Spleen (tissue), 11 donors: ENCODE data around the gene SETBP1. TPM values are rescaled to one million over a fixed set of nuclear protein-coding genes. Genes with fewer than 3 reads are reported as not detected.

ENCODE experiments used
- DNase-seq: peaks from one replicate; pipeline ENCODE4 v3.0.0-alpha.2; 2020
- H3K27ac ChIP-seq, 8 donors: fragments of 200-600 bp; sonication (generic) in 7 of 8; 1 replicate in 4 of 8; 2 replicates in 4 of 8; pipeline versions ENCODE4 v1.5.0 to v1.8.0; 2016 to 2021; ENCODE audit warnings: inconsistent platforms in 4 of 8, mild to moderate bottlenecking in 4 of 8, moderate library complexity in 1 of 8
- H3K27me3 ChIP-seq, 7 donors: fragments of 200-600 bp; sonication (generic) in 6 of 7; replicated peaks in 1 of 7; 1 replicate in 4 of 7; 2 replicates in 3 of 7; pipeline versions ENCODE4 v1.5.0 to v1.8.0; 2016 to 2021; ENCODE audit warnings: inconsistent platforms in 3 of 7, mild to moderate bottlenecking in 1 of 7
- H3K36me3 ChIP-seq, 6 donors: fragments of 200-600 bp; sonication (generic) in 5 of 6; 1 replicate in 4 of 6; 2 replicates in 2 of 6; pipeline versions ENCODE4 v1.5.0 to v1.8.0; 2016 to 2021; ENCODE audit warnings: inconsistent platforms in 2 of 6
- H3K4me1 ChIP-seq, 6 donors: fragments of 200-600 bp; sonication (generic) in 5 of 6; 1 replicate in 3 of 6; 2 replicates in 3 of 6; pipeline versions ENCODE4 v1.5.0 to v1.8.0; 2016 to 2021; ENCODE audit warnings: inconsistent platforms in 3 of 6
- H3K4me3 ChIP-seq, 8 donors: fragments of 200-600 bp; sonication (generic) in 7 of 8; 1 replicate in 4 of 8; 2 replicates in 4 of 8; pipeline versions ENCODE4 v1.5.0 to v1.8.0; 2016 to 2021; ENCODE audit warnings: inconsistent platforms in 4 of 8, mild to moderate bottlenecking in 4 of 8, moderate library complexity in 2 of 8
- H3K9me3 ChIP-seq, 8 donors: fragments of 200-600 bp; sonication (generic) in 7 of 8; 1 replicate in 4 of 8; 2 replicates in 4 of 8; pipeline versions ENCODE4 v1.5.0 to v1.8.0; 2016 to 2021; ENCODE audit warnings: inconsistent platforms in 4 of 8
- POLR2A ChIP-seq, 3 donors: fragments of 450-650 bp; IDR thresholded peaks; one replicate each; pipeline ENCODE4 v1.5.1; 2017; ENCODE audit warnings: antibody characterized with exemption in 3 of 3, mild to moderate bottlenecking in 1 of 3
- POLR2AphosphoS5 ChIP-seq, 3 donors: sonication (generic); formaldehyde crosslinking; IDR thresholded peaks; one replicate each; pipeline ENCODE4 v1.5.1; 2017; ENCODE audit warnings: antibody characterized with exemption in 3 of 3
- WGBS, 5 donors: extraction: QIAGEN DNeasy Blood & Tissue Kit in 3 of 5; methylation state at CpG; one replicate each; pipeline versions ENCODE4 v1.1.5 to v1.1.7; 2013 to 2018; 5-methylcytosine and 5-hydroxymethylcytosine counted together
- intact Hi-C: fragments of 100-400 bp; cut with DNase I; formaldehyde crosslinking; loops from one replicate; pipeline ENCODE4 v1.15.0; 2023; ENCODE audit warnings: low total_unique reads
- polyA plus RNA-seq, 3 donors: library from polyadenylated mRNA; stranded (reverse); fragments of 200-250 nt; gene quantifications; one replicate each; pipeline ENCODE4 v1.2.1, GENCODE V29; 2013
- total RNA-seq, 7 donors: library from RNA; depleted of rRNA in 3 of 7; stranded (reverse); fragments of >200 nt in 3 of 7; fragmentation: NEBNext Ultra II Directional in 4 of 7; extraction: Animal tissue kit (Norgen Biotek cat#: 25700) in 4 of 7; gene quantifications; one replicate each; pipeline versions ENCODE4 v1.1.0 to v1.2.1, GENCODE V29; 2016 to 2021
- TF ChIP-seq, protein P1 (sequence below), 11 experiments: fragments of 200-600 bp in 7 of 11; fragments of 450-650 bp in 4 of 11; sonication (generic) in 4 of 11; IDR thresholded peaks in 8 of 11; conservative IDR thresholded peaks in 3 of 11; 1 replicate in 7 of 11; 2 replicates in 4 of 11; pipeline versions ENCODE4 v1.4.0 to v1.8.0; 2016 to 2021; ENCODE audit warnings: antibody characterized with exemption in 11 of 11, inconsistent platforms in 4 of 11, mild to moderate bottlenecking in 1 of 11
- donor health status: healthy with polysubstance abuse.
- donor health status: DM: no; HTN: no; CAD: no; lungs with moderate emphysema.
- donor health status: DM: no; HTN: no; CAD: no.
- donor health status: Bipolar disorder and iron deficiency.
- donor health status: healthy.
- donor health status: DM: no; HTN: no; CAD: no.
- donor health status: DM: yes; HTN: yes; CAD: no.

The SETBP1 gene
- total and polyA plus RNA-seq, 10 donors: 2.0 to 50.7 (median 33.1) TPM

DNA sequence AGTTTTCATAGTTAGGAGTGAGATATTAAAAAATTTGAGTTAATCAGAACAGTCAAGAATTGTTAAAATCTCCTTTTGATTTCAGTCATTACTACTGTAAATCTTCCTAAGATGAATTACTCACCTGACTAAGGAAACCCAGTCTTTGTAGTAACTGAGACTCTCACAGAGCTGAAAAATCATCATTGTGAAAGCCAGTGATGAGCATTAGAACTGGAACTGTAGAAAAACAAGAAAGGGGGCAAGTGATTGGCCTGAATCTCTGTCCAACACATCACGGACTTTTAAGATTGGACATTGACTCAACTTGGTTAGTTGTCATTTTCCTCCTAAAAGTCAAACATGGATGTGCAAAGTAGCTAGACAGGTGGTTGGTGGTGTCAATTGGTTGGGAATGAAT lies 21.9 kb downstream of the SETBP1 start:
- 78 to 97% (median 89%) methylated on average over 1 of the region's 1 CpG for WGBS, 5 donors
- intact Hi-C loops: no loop called here
- TF ChIP-seq POLR2A (IDR thresholded peaks at IDR 0.05) (no peak), POLR2AphosphoS5 (IDR thresholded peaks at IDR 0.05) (no peak)
- TF ChIP-seq, protein P1, sequence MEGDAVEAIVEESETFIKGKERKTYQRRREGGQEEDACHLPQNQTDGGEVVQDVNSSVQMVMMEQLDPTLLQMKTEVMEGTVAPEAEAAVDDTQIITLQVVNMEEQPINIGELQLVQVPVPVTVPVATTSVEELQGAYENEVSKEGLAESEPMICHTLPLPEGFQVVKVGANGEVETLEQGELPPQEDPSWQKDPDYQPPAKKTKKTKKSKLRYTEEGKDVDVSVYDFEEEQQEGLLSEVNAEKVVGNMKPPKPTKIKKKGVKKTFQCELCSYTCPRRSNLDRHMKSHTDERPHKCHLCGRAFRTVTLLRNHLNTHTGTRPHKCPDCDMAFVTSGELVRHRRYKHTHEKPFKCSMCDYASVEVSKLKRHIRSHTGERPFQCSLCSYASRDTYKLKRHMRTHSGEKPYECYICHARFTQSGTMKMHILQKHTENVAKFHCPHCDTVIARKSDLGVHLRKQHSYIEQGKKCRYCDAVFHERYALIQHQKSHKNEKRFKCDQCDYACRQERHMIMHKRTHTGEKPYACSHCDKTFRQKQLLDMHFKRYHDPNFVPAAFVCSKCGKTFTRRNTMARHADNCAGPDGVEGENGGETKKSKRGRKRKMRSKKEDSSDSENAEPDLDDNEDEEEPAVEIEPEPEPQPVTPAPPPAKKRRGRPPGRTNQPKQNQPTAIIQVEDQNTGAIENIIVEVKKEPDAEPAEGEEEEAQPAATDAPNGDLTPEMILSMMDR (IDR thresholded peaks at IDR 0.05 in 8 of 11, conservative IDR thresholded peaks at IDR 0.05 in 3 of 11): no peak
- Histone ChIP-seq H3K4me3 (no peak overlapping the region), H3K9me3 (no peaks in the 10 kb centered on the region), H3K27ac (no peak overlapping the region), H3K27me3 (no peaks in the 10 kb centered on the region), H3K4me1 (peaks cover 0 to 52% (median 24%) of the 10 kb centered on the region in 6 donors), H3K36me3 (peaks cover 0 to 11% (median 0%) of the 10 kb centered on the region in 6 donors)
- DNase-seq: no peak

DNA sequence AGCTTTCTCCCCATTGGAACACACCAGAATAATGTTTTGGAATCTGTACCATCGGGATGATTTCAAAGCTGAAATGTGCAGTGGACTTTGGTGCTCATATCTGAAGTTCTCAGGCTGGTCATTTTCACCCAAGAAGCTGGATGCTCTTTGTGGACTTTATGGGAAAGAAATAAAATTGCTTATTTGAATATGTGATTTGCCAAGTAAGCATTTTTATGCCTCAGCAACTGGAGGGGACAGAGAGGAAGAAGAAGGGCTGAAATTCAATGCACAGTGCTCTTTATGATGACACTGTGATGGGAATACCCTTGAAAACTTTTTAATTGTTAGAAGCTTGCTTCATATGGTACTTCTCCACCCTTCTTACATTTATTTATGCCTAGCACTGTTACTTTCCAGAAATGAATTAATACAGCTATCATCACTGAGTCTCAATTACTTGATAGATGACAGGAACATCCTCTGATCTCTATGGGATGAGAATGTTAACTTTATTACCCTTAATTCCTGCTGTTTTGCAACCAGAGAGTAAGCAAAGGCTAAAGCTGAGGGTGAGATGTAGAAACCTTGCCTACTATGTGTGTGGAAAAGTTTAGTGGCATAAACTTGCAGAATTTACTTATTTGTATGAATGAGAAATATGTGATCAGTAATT lies 23.6 kb downstream of the SETBP1 start:
- no peak overlapping the region for H3K4me3 ChIP-seq
- no peak for TF ChIP-seq POLR2AphosphoS5 (IDR thresholded peaks at IDR 0.05)
- TF ChIP-seq, protein P1 (IDR thresholded peaks at IDR 0.05 in 8 of 11, conservative IDR thresholded peaks at IDR 0.05 in 3 of 11): no peak
- TF ChIP-seq POLR2A (IDR thresholded peaks at IDR 0.05): no peak
- no peaks in the 10 kb centered on the region for H3K27me3 ChIP-seq
- 90 to 98% (median 94%) methylated on average over 1 of the region's 1 CpG for WGBS, 5 donors
- intact Hi-C loops: no loop called here
- H3K4me1 ChIP-seq: peaks cover 0 to 65% (median 28%) of the 10 kb centered on the region in 6 donors
- DNase-seq: no peak
- H3K9me3 ChIP-seq: no peaks in the 10 kb centered on the region
- H3K27ac ChIP-seq: no peak overlapping the region
- peaks cover 0 to 11% (median 0%) of the 10 kb centered on the region in 6 donors for H3K36me3 ChIP-seq

DNA sequence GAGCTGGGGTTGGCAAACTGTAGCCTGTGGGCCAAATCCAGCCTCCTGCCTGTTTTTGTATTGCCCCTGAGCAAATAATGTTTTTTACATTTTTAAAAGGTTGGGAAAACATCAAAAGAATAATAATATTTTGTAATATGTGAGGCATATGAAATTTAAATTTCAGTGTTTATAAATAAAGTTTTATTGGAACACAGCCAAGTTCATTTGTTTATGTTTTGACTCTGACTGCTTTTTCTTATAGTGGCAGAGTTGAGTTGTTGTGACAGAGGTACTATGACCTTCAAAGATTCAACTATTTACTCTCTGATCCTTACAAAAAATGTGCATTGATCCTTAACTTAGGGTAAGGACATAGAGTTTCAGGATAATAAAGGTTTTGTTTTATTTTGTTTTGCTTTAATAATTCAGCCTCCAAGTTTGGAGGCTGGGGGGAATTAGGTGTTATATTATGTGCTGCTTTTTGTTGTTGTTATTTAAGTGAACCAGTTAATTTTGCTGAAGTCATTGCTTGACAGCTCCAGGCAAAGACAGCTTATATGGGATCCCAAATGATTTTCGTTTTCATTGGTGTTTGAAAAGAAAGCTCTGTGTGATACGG lies 24.5 kb downstream of the SETBP1 start:
- no peaks in the 10 kb centered on the region for H3K27me3 ChIP-seq
- WGBS, 5 donors: 92 to 100% (median 93%) methylated on average over 2 of the region's 2 CpGs
- no peak overlapping the region for H3K27ac ChIP-seq
- intact Hi-C loops: no loop called here
- H3K4me1 ChIP-seq: peaks cover 0 to 65% (median 28%) of the 10 kb centered on the region in 6 donors
- peaks cover 0 to 11% (median 0%) of the 10 kb centered on the region in 6 donors for H3K36me3 ChIP-seq
- TF ChIP-seq POLR2A (IDR thresholded peaks at IDR 0.05) (no peak), POLR2AphosphoS5 (IDR thresholded peaks at IDR 0.05) (no peak)
- TF ChIP-seq, protein P1 (IDR thresholded peaks at IDR 0.05 in 8 of 11, conservative IDR thresholded peaks at IDR 0.05 in 3 of 11): no peak
- no peak for DNase-seq
- no peaks in the 10 kb centered on the region for H3K9me3 ChIP-seq
- no peak overlapping the region for H3K4me3 ChIP-seq

DNA sequence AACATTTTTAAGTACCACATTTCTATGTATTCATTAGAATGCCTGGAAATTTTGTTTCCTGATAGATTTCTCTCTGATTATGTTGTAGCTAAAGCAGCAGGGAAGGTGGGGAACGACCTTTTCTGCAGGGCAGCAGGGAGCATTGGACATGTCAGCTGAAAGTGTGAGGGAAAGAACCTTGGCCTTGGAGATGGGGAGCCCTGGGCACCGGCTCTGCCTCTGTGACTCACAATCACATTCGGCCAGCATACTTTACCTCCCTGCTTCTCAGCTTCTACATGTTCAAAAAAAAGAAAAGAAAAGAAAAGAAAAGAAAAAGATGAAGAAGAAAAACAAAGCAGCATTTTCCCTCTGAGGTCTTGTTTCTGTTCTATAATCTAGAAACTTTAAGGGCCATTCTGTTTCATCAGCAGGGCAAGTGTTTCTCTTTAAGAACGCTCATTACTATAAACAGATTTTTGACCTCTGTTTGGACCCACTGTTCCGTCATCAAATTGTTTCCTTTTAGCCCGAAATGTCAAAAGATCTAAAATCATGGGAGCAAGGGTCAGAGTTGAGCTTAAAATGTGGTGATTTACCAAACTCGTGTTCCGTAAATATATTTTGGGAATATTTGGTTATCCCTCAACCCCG lies 27.9 kb downstream of the SETBP1 start:
- peaks cover 0 to 7% (median 0%) of the 10 kb centered on the region in 6 donors for H3K36me3 ChIP-seq
- DNase-seq: no peak
- peaks cover 0 to 59% (median 20%) of the 10 kb centered on the region in 6 donors for H3K4me1 ChIP-seq
- intact Hi-C loops: no loop called here
- TF ChIP-seq, protein P1 (IDR thresholded peaks at IDR 0.05 in 8 of 11, conservative IDR thresholded peaks at IDR 0.05 in 3 of 11): no peak
- TF ChIP-seq POLR2AphosphoS5 (IDR thresholded peaks at IDR 0.05): no peak
- TF ChIP-seq POLR2A (IDR thresholded peaks at IDR 0.05): no peak
- H3K9me3 ChIP-seq: no peaks in the 10 kb centered on the region
- H3K27ac ChIP-seq: peak overlapping the region in 6 of 8 donors; percentile 27 to 72 (median 60)
- no peaks in the 10 kb centered on the region for H3K27me3 ChIP-seq
- no peak overlapping the region for H3K4me3 ChIP-seq
- 66 to 79% (median 76%) methylated on average over 9 of the region's 9 CpGs for WGBS, 5 donors
